Measurements from ENCODE around the gene HOXB8. TPM values are rescaled to one million over a fixed set of nuclear protein-coding genes. Genes with fewer than 3 reads are reported as not detected.

HOXB8 gene
- total and polyA plus RNA-seq, 8 donors: 0.09 to 0.15 (median 0.12) TPM; not detected in 5

- DNase-seq (no peak), ATAC-seq (no peak), FAIRE-seq (no peak)
- Histone ChIP-seq H3K4me1 (peaks cover 0 to 7% (median 6%) of the 10 kb centered on the region in 3 donors), H3K36me3 (no peaks in the 10 kb centered on the region), H3K4me3 (no peak overlapping the region), H3K27ac (no peak overlapping the region), H3K27me3 (peaks cover 5 to 62% (median 12%) of the 10 kb centered on the region in 4 donors), H3K9me3 (no peaks in the 10 kb centered on the region)
- TF ChIP-seq CTCF (IDR thresholded peaks at IDR 0.05): no peak
- 33 to 50% methylated on average over 2 of the region's 2 CpGs for WGBS, 2 donors
- intact Hi-C loops (cut with DNase I): no loop called here
These were observed 27.0 kb downstream of the HOXB8 start for GRCh38 chr17:48588074-48588415.

DNA sequence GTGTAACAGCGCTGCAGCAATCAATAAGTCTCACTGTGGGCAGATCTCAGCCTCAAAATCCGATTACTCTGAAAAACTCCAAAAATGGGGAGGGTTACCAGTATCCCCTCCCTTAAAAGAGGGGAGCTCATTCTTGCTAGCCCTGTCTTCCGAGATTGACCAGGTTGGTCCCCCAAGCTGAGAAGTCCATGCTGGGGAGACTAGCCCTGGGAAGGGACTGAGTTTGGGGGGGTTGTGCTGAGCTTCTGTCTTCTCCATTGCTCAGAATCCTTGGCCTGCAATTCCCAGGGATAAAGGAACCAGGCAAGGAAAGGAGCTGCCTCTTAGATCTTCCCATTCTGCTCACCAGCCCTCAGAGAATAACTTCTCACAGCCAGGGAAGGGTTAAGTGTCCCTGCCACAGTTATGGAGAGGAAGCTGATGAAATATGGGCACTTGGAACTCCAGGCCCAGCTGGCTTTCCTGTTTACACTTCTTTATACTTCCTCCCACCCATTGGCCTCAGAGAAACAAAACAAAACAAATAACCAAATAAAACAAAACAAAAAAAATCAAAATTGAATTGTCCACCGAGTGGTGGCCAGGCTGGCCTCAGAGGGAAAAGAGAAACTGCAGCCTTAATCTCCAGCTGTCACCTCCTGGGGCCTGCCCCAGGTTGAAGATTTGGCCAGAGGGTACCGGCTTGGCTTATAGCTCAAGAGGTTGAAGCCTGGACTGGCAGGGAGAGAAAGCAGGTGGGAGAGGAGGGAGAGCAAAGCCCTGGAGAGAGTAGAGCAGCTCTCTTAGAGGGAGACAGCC lies 27.6 kb downstream of the HOXB8 start:
- DNase-seq (no peak), ATAC-seq (no peak), FAIRE-seq (no peak)
- no peak overlapping the region for H3K4me3 ChIP-seq
- no peak for TF ChIP-seq CTCF (IDR thresholded peaks at IDR 0.05)
- peaks cover 0 to 7% (median 6%) of the 10 kb centered on the region in 3 donors for H3K4me1 ChIP-seq
- H3K9me3 ChIP-seq: no peaks in the 10 kb centered on the region
- 36 to 39% methylated on average over 5 of the region's 5 CpGs for whole genome bisulfite sequencing, 2 donors
- no peak overlapping the region for H3K27ac ChIP-seq
- H3K36me3 ChIP-seq: no peaks in the 10 kb centered on the region
- intact Hi-C loops (cut with DNase I): no loop called here
- peaks cover 5 to 64% (median 13%) of the 10 kb centered on the region in 4 donors for H3K27me3 ChIP-seq

DNA sequence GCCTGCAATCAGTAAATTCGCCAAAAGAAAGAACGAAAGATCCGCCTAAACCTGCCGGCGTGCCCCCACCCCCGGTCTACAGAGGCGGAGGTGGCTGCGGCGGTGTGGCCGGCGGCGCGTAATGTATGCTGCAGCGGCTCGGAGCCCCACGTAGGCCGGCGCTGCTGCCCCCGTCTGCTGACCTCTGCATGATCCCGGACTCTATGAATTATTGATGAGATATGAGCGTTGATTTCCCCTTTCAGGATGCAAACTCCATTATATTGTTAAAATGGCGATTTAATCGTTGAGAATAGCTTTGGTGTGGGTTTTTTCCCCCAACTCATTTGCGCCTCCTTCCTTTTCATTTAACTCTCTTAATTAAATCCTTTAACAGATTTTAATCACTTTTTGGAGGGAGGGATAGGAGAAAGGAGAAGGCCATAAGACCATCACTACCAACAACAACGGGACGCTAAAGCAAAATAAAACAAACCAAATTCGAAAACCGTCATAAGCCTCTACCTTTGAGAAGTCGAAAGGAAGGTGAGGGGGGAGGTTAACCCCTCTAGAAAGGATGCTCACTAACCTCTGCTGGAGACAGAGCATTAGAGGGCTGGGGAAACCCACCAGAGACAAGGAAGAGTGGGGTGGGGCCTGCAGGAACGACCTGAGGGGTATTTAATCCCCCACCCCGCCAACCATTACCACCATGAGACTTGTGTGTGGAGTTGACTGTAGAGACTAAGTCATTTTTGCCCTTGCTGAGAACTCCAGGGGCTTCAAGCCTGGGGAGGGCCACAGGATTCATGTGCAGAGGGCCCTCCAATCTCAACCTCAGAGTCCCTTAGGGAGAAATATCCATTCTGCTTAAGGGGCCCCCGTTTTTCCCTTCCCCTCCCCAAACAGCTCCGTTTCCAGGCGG lies 28.5 kb downstream of the HOXB8 start:
- ATAC-seq (peak in 1 of 4 donors; percentile 28), DNase-seq (peak in 1 of 6 donors; percentile 55), FAIRE-seq (no peak)
- H3K4me3 ChIP-seq: peak overlapping the region in 2 of 4 donors; percentile 32 to 45
- H3K9me3 ChIP-seq: no peaks in the 10 kb centered on the region
- H3K27me3 ChIP-seq: peaks cover 5 to 66% (median 14%) of the 10 kb centered on the region in 4 donors
- H3K27ac ChIP-seq: peak overlapping the region in 1 of 4 donors; percentile 44
- no peak for TF ChIP-seq CTCF (IDR thresholded peaks at IDR 0.05)
- WGBS, 2 donors: 17 to 18% methylated on average over 34 of the region's 34 CpGs
- intact Hi-C loops (cut with DNase I): no loop called here
- H3K4me1 ChIP-seq: peaks cover 0 to 12% (median 11%) of the 10 kb centered on the region in 3 donors
- no peaks in the 10 kb centered on the region for H3K36me3 ChIP-seq

DNA sequence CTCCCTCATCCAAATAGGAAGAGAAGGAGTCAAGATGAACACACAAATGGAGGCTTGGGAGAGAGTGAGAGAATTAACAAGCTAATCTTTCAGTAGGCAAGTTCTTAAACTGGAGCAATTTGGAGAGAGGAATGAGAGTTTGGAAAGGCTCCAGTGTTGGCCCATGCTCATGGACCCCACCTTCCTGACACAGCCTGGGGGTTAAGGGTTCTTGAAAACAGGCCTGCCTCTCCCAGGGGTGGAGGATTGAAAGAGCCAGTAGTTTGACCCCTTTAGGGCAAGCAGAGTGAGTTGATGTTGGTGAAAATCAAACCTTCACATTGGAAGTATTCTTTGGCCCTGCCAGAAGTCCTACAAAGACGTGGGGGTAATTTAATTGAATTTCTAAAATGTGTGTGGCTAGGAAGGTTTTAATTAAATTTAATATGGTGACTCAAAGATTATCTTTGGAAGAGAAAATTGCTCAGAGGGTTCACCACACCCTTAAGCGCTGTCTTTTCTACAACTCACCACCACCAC lies 30.8 kb downstream of the HOXB8 start:
- no peak for FAIRE-seq
- Histone ChIP-seq H3K4me1 (peaks cover 0 to 12% (median 11%) of the 10 kb centered on the region in 3 donors), H3K36me3 (no peaks in the 10 kb centered on the region), H3K4me3 (no peak overlapping the region), H3K9me3 (no peaks in the 10 kb centered on the region), H3K27ac (no peak overlapping the region), H3K27me3 (peaks cover 5 to 75% (median 18%) of the 10 kb centered on the region in 4 donors)
- DNase-seq: no peak
- no peak for TF ChIP-seq CTCF (IDR thresholded peaks at IDR 0.05)
- intact Hi-C loops (cut with DNase I): no loop called here
- no peak for ATAC-seq
- WGBS, 2 donors: 10 to 15% methylated on average over 2 of the region's 2 CpGs

All from pancreas (tissue), 10 donors.